Right lobe of liver (tissue), 4 donors: ENCODE data around the gene PRRX1.

Experiments
- POLR2A ChIP-seq: fragments of 450-650 bp; IDR thresholded peaks from one replicate; pipeline ENCODE4 v1.6.1; 2017; ENCODE audit warnings: antibody characterized with exemption, mild to moderate bottlenecking
- TF ChIP-seq, protein P1 (sequence below), 4 donors: fragments of 200-600 bp in 3 of 4; fragments of 450-650 bp in 1 of 4; IDR thresholded peaks; one replicate each; pipeline versions ENCODE4 v1.5.1 to v1.8.0; 2016 to 2022; ENCODE audit warnings: antibody characterized with exemption in 4 of 4, mild to moderate bottlenecking in 2 of 4
- donor health status: DM: no; HTN: no; CAD: no.
- donor health status: DM: no; HTN: no; CAD: no.
- donor health status: DM: no; HTN: yes; CAD: no.

DNA sequence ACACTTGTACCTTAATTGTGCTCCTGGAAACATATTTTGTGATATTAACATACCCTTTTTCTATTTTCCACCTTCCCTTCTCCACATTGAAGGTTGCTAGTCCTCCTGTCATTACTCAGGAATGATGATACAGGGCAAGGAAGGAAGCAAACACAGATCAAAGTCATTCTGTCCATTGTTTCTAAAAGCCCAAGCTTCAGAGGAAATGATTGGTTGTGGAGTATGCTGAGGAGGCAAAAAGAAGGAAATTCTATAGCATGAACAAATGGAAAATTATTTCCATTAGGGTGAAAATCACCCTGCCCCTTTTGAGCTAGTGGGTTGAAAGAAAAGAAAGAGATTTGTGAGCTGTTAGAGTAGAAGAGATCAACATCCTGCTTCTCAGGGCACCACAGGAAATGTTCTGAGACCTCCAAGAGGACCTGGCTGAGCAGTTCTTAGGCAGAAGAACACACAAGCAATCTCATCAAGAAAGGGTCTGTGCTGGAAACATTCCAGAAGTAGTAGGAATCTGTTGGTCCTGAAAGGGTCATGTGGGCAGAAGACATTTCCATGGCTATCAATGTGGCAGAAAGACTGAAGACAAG lies 29.0 kb upstream of the PRRX1 start:
- TF ChIP-seq, protein P1, sequence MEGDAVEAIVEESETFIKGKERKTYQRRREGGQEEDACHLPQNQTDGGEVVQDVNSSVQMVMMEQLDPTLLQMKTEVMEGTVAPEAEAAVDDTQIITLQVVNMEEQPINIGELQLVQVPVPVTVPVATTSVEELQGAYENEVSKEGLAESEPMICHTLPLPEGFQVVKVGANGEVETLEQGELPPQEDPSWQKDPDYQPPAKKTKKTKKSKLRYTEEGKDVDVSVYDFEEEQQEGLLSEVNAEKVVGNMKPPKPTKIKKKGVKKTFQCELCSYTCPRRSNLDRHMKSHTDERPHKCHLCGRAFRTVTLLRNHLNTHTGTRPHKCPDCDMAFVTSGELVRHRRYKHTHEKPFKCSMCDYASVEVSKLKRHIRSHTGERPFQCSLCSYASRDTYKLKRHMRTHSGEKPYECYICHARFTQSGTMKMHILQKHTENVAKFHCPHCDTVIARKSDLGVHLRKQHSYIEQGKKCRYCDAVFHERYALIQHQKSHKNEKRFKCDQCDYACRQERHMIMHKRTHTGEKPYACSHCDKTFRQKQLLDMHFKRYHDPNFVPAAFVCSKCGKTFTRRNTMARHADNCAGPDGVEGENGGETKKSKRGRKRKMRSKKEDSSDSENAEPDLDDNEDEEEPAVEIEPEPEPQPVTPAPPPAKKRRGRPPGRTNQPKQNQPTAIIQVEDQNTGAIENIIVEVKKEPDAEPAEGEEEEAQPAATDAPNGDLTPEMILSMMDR (IDR thresholded peaks at IDR 0.05), result no peak
- TF ChIP-seq POLR2A, result no peak
